H1 (cell line): Measurements from ENCODE around the gene RNF166. TPM values are rescaled to one million over a fixed set of nuclear protein-coding genes. Genes with fewer than 3 reads are reported as not detected.

Experiments used
- CTCF ChIA-PET: fragments of 300-600 bp; sonication (Branson Sonifier 250); formaldehyde crosslinking; loops from one replicate; lab custom pipeline; 2021; ENCODE audit not compliant: partially characterized antibody; lab: Charles Lee
- POLR2A ChIA-PET: fragments of 300-600 bp; sonication (Branson Sonifier 250); formaldehyde crosslinking; loops from one replicate; lab custom pipeline; 2021; ENCODE audit warnings: inconsistent platforms; ENCODE audit not compliant: partially characterized antibody; lab: Charles Lee
- DNase-seq, 2 experiments: peaks; one replicate each; pipeline versions ENCODE4 v3.0.0 to v3.0.0-alpha.2; 2010 to 2022; ENCODE audit warnings: low spot score in 2 of 2, low read depth in 1 of 2, mixed read lengths in 1 of 2
- FAIRE-seq: peaks from 2 replicates; lab custom pipeline; 2011; peaks lifted over from hg19 to GRCh38; lab: Jason Lieb, UNC
- H2AFZ ChIP-seq: 2 replicates; pipeline ENCODE4 v1.8.1; 2012; ENCODE audit warnings: low read length, inconsistent platforms
- H2AK5ac ChIP-seq: 2 replicates; pipeline ENCODE4 v1.6.1; 2013; ENCODE audit warnings: low read depth, low read length
- H2BK120ac ChIP-seq: replicated peaks from 2 replicates; pipeline ENCODE3; 2013; ENCODE audit warnings: low read depth, low read length, inconsistent platforms
- H2BK12ac ChIP-seq: 2 replicates; pipeline ENCODE4 v1.6.1; 2013; ENCODE audit warnings: low read depth, low read length
- H2BK15ac ChIP-seq: 2 replicates; pipeline ENCODE4 v1.6.1; 2013; ENCODE audit warnings: low read length
- H2BK20ac ChIP-seq: 2 replicates; pipeline ENCODE4 v1.6.1; 2013; ENCODE audit warnings: low read length
- H2BK5ac ChIP-seq: 2 replicates; pipeline ENCODE4 v1.6.1; 2013; ENCODE audit warnings: low read depth, low read length
- H3K14ac ChIP-seq: 2 replicates; pipeline ENCODE4 v1.6.1; 2013; ENCODE audit warnings: inconsistent platforms; ENCODE audit not compliant: insufficient read length
- H3K18ac ChIP-seq: 2 replicates; pipeline ENCODE4 v1.6.1; 2013; ENCODE audit warnings: low read length; ENCODE audit errors: extremely low read depth
- H3K23ac ChIP-seq: 2 replicates; pipeline ENCODE4 v1.6.1; 2013; ENCODE audit warnings: inconsistent platforms; ENCODE audit not compliant: insufficient read length
- H3K23me2 ChIP-seq: 2 replicates; pipeline ENCODE4 v1.6.1; 2013; ENCODE audit warnings: low read depth, low read length
- H3K27ac ChIP-seq: 2 replicates; pipeline ENCODE4 v1.6.1; 2011; ENCODE audit warnings: low read depth, low read length, inconsistent platforms
- H3K27me3 ChIP-seq, 4 experiments: replicated peaks in 1 of 4; 1 replicate in 1 of 4; 2 replicates in 3 of 4; pipeline versions ENCODE4 v1.6.1 to v1.8.1; 2011 to 2013; ENCODE audit warnings: low read length in 3 of 4, mild to moderate bottlenecking in 3 of 4, inconsistent platforms in 2 of 4, mixed read lengths in 2 of 4, moderate library complexity in 1 of 4; ENCODE audit not compliant: control insufficient read depth in 3 of 4, insufficient read depth in 3 of 4; ENCODE audit errors: extremely low read depth in 1 of 4
- H3K36me3 ChIP-seq, 4 experiments: 2 replicates each; pipeline versions ENCODE4 v1.6.1 to v1.8.1; 2011 to 2013; ENCODE audit warnings: mild to moderate bottlenecking in 4 of 4, low read length in 3 of 4, moderate library complexity in 2 of 4, control low read depth in 1 of 4, inconsistent platforms in 1 of 4; ENCODE audit not compliant: insufficient read depth in 4 of 4, control insufficient read depth in 2 of 4
- H3K4ac ChIP-seq: replicated peaks from 2 replicates; pipeline ENCODE3; 2013; ENCODE audit warnings: low read length, low read depth, mixed read lengths, inconsistent platforms; ENCODE audit not compliant: insufficient read length
- H3K4me1 ChIP-seq, 4 experiments: replicated peaks in 1 of 4; 1 replicate in 1 of 4; 2 replicates in 3 of 4; pipeline versions ENCODE4 v1.6.1 to v1.8.1; 2011 to 2013; ENCODE audit warnings: low read length in 3 of 4, inconsistent platforms in 2 of 4, mixed read lengths in 1 of 4; ENCODE audit not compliant: insufficient read depth in 4 of 4, control insufficient read depth in 3 of 4
- H3K4me2 ChIP-seq, 2 experiments: 2 replicates each; pipeline versions ENCODE4 v1.6.1 to v1.8.1; 2011 to 2013; ENCODE audit warnings: low read depth in 2 of 2, low read length in 2 of 2, control low read depth in 1 of 2, inconsistent platforms in 1 of 2, mild to moderate bottlenecking in 1 of 2; ENCODE audit not compliant: insufficient read depth in 1 of 2
- H3K4me3 ChIP-seq, 4 experiments: fragments of 200-600, 300-600 bp in 1 of 4; sonication (generic), shearing (Covaris generic), sonication (Bioruptor Twin) in 1 of 4; 2 replicates each; pipeline versions ENCODE4 v1.5.1 to v1.8.1; 2011 to 2016; ENCODE audit warnings: low read length in 4 of 4, low read depth in 3 of 4, control low read depth in 2 of 4, inconsistent platforms in 2 of 4, mild to moderate bottlenecking in 2 of 4, mixed read lengths in 1 of 4, moderate library complexity in 1 of 4; ENCODE audit not compliant: insufficient read depth in 2 of 4; ENCODE audit errors: extremely low read depth in 1 of 4
- H3K56ac ChIP-seq: replicated peaks from 2 replicates; pipeline ENCODE3; 2013; ENCODE audit warnings: low read depth, mild to moderate bottlenecking, mixed read lengths, low read length, inconsistent platforms; ENCODE audit not compliant: insufficient read length
- H3K79me1 ChIP-seq: 2 replicates; pipeline ENCODE4 v1.6.1; 2013; ENCODE audit warnings: low read depth, low read length, control low read depth
- H3K79me2 ChIP-seq, 2 experiments: 2 replicates each; pipeline versions ENCODE4 v1.6.1 to v1.8.1; 2012 to 2013; ENCODE audit warnings: low read length in 2 of 2, mild to moderate bottlenecking in 2 of 2, inconsistent platforms in 1 of 2; ENCODE audit not compliant: insufficient read depth in 2 of 2, control insufficient read depth in 1 of 2
- H3K9ac ChIP-seq, 4 experiments: replicated peaks in 1 of 4; 1 replicate in 1 of 4; 2 replicates in 3 of 4; pipeline versions ENCODE4 v1.6.1 to v1.8.1; 2011 to 2013; ENCODE audit warnings: low read depth in 3 of 4, low read length in 3 of 4, control low read depth in 2 of 4, mild to moderate bottlenecking in 2 of 4, moderate library complexity in 2 of 4, inconsistent platforms in 1 of 4; ENCODE audit errors: extremely low read depth in 1 of 4
- H3K9me3 ChIP-seq, 2 experiments: 2 replicates each; pipeline versions ENCODE4 v1.6.1 to v1.8.1; 2012 to 2013; ENCODE audit warnings: mild to moderate bottlenecking in 2 of 2, moderate library complexity in 2 of 2, control low read depth in 1 of 2, inconsistent platforms in 1 of 2, low read depth in 1 of 2, low read length in 1 of 2, mixed read lengths in 1 of 2; ENCODE audit not compliant: insufficient read depth in 2 of 2
- H4K20me1 ChIP-seq, 2 experiments: replicated peaks in 1 of 2; 2 replicates each; pipeline versions ENCODE3 to v1.8.1; 2011 to 2013; ENCODE audit warnings: inconsistent platforms in 2 of 2, low read length in 2 of 2, mild to moderate bottlenecking in 1 of 2; ENCODE audit not compliant: insufficient read depth in 2 of 2, control insufficient read depth in 1 of 2
- H4K5ac ChIP-seq: 2 replicates; pipeline ENCODE4 v1.6.1; 2013; ENCODE audit warnings: low read length, low read depth, mixed read lengths, inconsistent platforms; ENCODE audit not compliant: insufficient read length
- H4K8ac ChIP-seq: 2 replicates; pipeline ENCODE4 v1.8.0; 2013; ENCODE audit warnings: mild to moderate bottlenecking, moderate library complexity, low read length, inconsistent platforms; ENCODE audit not compliant: insufficient read depth; ENCODE audit errors: extremely low read depth
- H4K91ac ChIP-seq: replicated peaks from 2 replicates; pipeline ENCODE3; 2013; ENCODE audit warnings: low read length, mixed read lengths, inconsistent platforms; ENCODE audit not compliant: insufficient read length
- ATF3 ChIP-seq: IDR thresholded peaks from 2 replicates; pipeline ENCODE4 v1.6.1; 2011; ENCODE audit warnings: low read depth, mild to moderate bottlenecking, low read length; ENCODE audit not compliant: insufficient read depth
- CBX5 ChIP-seq: fragments of 300-800, 300-1000 bp; sonication (generic); IDR thresholded peaks from 2 replicates; pipeline ENCODE4 v1.7.1; 2016; ENCODE audit warnings: antibody characterized with exemption, low read length, low read depth
- CTCF ChIP-seq, 3 experiments: IDR thresholded peaks; 1 replicate in 2 of 3; 2 replicates in 1 of 3; pipeline versions ENCODE4 v1.5.1 to v1.6.1; 2011; ENCODE audit warnings: low read length in 3 of 3, mild to moderate bottlenecking in 3 of 3, inconsistent platforms in 2 of 3, low read depth in 1 of 3, moderate library complexity in 1 of 3; ENCODE audit not compliant: insufficient read depth in 1 of 3; ENCODE audit errors: control extremely low read depth in 1 of 3
- E2F6 ChIP-seq: IDR thresholded peaks from 2 replicates; pipeline ENCODE4 v1.6.1; 2012; ENCODE audit warnings: inconsistent platforms
- KDM4A ChIP-seq: IDR thresholded peaks from one replicate; pipeline ENCODE4 v1.7.1; 2012; ENCODE audit warnings: low read depth, mild to moderate bottlenecking, moderate library complexity, low read length, inconsistent platforms; ENCODE audit not compliant: severe bottlenecking
- MAFK ChIP-seq: IDR thresholded peaks from 2 replicates; pipeline ENCODE4 v1.6.1; 2012; ENCODE audit warnings: low read depth, mild to moderate bottlenecking, improper control_type of control experiment, low read length
- RXRA ChIP-seq: IDR thresholded peaks from 2 replicates; pipeline ENCODE4 v1.6.1; 2011; ENCODE audit warnings: low read depth, mild to moderate bottlenecking, low read length, moderate library complexity; ENCODE audit not compliant: insufficient read depth
- WGBS, 2 experiments: shearing (Covaris generic) in 1 of 2; methylation state at CpG; one replicate each; pipeline versions ENCODE4 v1.1.6 to v1.1.7; 2013 to 2015; ENCODE audit warnings: low lambda C conversion rate in 2 of 2, mixed read lengths in 2 of 2, inconsistent platforms in 1 of 2, low coverage in 1 of 2, missing lambda C conversion rate in 1 of 2; ENCODE audit not compliant: insufficient replicate concordance in 2 of 2, insufficient coverage in 1 of 2, insufficient read length in 1 of 2; ENCODE audit errors: extremely low coverage in 1 of 2, missing lambda C conversion rate in 1 of 2; 5-methylcytosine and 5-hydroxymethylcytosine counted together
- polyA plus RNA-seq, 7 experiments: library from polyadenylated mRNA; depleted of rRNA in 3 of 7; stranded (reverse) in 5 of 7; unstranded in 2 of 7; fragments of >200 nt in 5 of 7; fragments of 200-250 nt in 2 of 7; gene quantifications; 1 replicate in 5 of 7; 2 replicates in 1 of 7; 4 replicates in 1 of 7; pipeline versions ENCODE4 v1.2.1 to v1.2.3, GENCODE V29; 2011 to 2013; ENCODE audit warnings: missing spikeins in 2 of 7, mixed read lengths in 2 of 7
- total RNA-seq: library from RNA; stranded (reverse); fragmentation: NEBNext Ultra II Directional; extraction: Animal tissue kit (Norgen Biotek cat#: 25700); gene quantifications from 2 replicates; pipeline ENCODE4 v1.2.1, GENCODE V29; 2021

Gene RNF166
- total and polyA plus RNA-seq, 2 of the 8 experiments (the other 6 are each of a cell fraction or from before 2014, with no cell fraction given): 29.8 to 31.2 TPM

GRCh38 chr16:88651276-88651988, 54.8 kb downstream of the RNF166 start:
- WGBS, 2 experiments: 72% methylated on average over 24 of the region's 24 CpGs; no CpG with 5 or more reads in 1 of the 2 experiments
- Histone ChIP-seq H4K5ac (peak overlapping the region; percentile 36), H3K9me3 (no peaks in the 10 kb centered on the region), H2BK15ac (no peak overlapping the region), H2BK120ac (no peak overlapping the region), H4K8ac (0 out of 2 replicates have a peak overlapping the region, but pooled peaks have one; percentile 57), H3K18ac (no peak overlapping the region), H3K4me2 (peak overlapping the region; percentile 80 to 92), H3K56ac (no peak overlapping the region), H3K27ac (no peak overlapping the region), H4K91ac (no peak overlapping the region), H3K36me3 (peaks cover 3 to 24% (median 4%) of the 10 kb centered on the region in 4 experiments; a peak in 7 of 8 replicates), H3K4me3 (peak overlapping the region; percentile 31 to 95 (median 54); a peak in 5 of 8 replicates), H2BK20ac (no peak overlapping the region), H2AK5ac (no peak overlapping the region), H3K14ac (no peak overlapping the region), H2BK5ac (peak overlapping the region; percentile 55; the same call in 1 of the 2 replicates), H3K9ac (no peak overlapping the region), H3K23ac (no peak overlapping the region), H3K79me2 (no peaks in the 10 kb centered on the region; a peak in 1 of 4 replicates), H3K79me1 (peaks cover 6% of the 10 kb centered on the region), H3K4ac (peak overlapping the region; percentile 67), H2BK12ac (no peak overlapping the region), H3K27me3 (no peaks in the 10 kb centered on the region), H4K20me1 (peaks cover under 1 to 26% of the 10 kb centered on the region in 2 experiments), H3K4me1 (peaks cover 0 to 11% (median 7%) of the 10 kb centered on the region in 4 experiments; a peak in 5 of 7 replicates), H2AFZ (no peak overlapping the region), H3K23me2 (peaks cover 10% of the 10 kb centered on the region; the same call in 1 of the 2 replicates)
- FAIRE-seq (no peak), DNase-seq (no peak)
- CTCF ChIA-PET: interaction anchor here (0.5 to 1.6 kb wide), 2 partner anchors 19 to 136 kb away, joined by 3 read pairs; no protein-coding TSS in a partner anchor
- POLR2A ChIA-PET: interaction anchor here (1.7 to 4.9 kb wide), 3 partner anchors 9 to 12 kb away, joined by 5 to 35 read pairs (median 19); partner anchors contain the start of genes IL17C and MVD
- TF ChIP-seq MAFK (no peak), KDM4A (no peak), CTCF (IDR thresholded peaks at IDR 0.05; ENCODE audit: control extremely low read depth in 1 of 3, insufficient read depth in 1 of 3, low read depth in 1 of 3, low read length in 3 of 3) (no peak), ATF3 (no peak), CBX5 (no peak), RXRA (no peak), E2F6 (no peak)
